Right ventricle myocardium inferior (tissue), 1 donor: ENCODE results near the gene AP3S1. TPM values are rescaled to one million over a fixed set of nuclear protein-coding genes. Genes with fewer than 3 reads are reported as not detected.
"Not testable (repeated sequence)": the region's sequence is repeated elsewhere in the genome, so short reads cannot be mapped to it uniquely, and the experiment has no call there.

Source experiments
- ATAC-seq: fragments of 200-7000 bp; cut with Tn5 transposase; one replicate; pipeline ENCODE4 v1.9.1; 2020; ENCODE audit warnings: mild to moderate bottlenecking, moderate library complexity
- DNase-seq: peaks from one replicate; pipeline ENCODE4 v3.0.0; 2021; ENCODE audit errors: missing footprints
- intact Hi-C: fragments of 100-400 bp; cut with DNase I; formaldehyde crosslinking; loops from one replicate; pipeline ENCODE4 v1.11.0; 2022
- total RNA-seq: library from RNA; stranded (reverse); fragmentation: NEBNext Ultra II Directional; extraction: Animal tissue kit (Norgen Biotek cat#: 25700); gene quantifications from one replicate; pipeline ENCODE4 v1.2.1, GENCODE V29; 2021
- donor health status: DM: no; HTN: yes; CAD: no; lungs with severe emphysema.

Gene AP3S1
- total RNA-seq, 1 donor from 2014 or later: 61.9 TPM

DNA sequence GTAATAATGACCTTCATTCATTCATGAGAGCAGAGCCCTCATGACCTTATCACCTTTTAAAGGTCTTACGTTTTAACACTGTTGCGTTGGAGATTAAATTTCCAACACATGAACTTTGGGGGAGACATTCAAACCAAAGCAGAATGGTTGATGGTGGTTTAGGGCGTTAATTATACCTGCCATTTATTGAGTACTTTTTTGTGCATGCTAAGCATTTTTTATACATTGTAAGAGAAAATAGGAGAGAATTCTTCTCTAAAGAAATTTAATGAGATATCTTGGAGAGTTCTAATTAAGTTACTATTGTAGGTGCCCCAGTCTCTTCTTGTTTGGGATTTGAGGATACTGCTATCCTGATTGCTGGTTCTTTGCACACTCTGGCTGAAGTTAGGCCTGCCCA lies 12.4 kb downstream of the AP3S1 start:
- ATAC-seq (no peak), DNase-seq (no peak)
- intact Hi-C loops: no loop called here

DNA sequence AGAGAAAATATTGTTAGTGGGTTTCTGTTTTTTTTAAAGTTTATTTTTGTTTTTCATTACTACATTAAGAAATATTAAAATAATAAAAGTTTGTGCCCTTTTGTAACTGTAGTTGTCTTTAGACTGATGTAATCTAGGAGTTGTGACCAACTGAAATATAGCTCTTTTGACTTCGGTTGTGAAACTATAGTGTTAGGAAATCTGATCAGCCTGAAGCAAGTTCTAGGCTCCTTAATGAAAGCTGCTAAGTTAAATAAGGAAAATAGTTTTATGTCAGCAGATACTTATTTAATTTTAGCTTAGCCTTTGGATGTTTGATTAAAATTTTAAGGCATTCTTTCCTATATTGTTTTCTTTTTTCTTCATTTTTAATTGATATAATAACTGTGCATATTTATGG lies 14.2 kb downstream of the AP3S1 start:
- intact Hi-C loops: no loop called here
- no peak for ATAC-seq
- no peak for DNase-seq

DNA sequence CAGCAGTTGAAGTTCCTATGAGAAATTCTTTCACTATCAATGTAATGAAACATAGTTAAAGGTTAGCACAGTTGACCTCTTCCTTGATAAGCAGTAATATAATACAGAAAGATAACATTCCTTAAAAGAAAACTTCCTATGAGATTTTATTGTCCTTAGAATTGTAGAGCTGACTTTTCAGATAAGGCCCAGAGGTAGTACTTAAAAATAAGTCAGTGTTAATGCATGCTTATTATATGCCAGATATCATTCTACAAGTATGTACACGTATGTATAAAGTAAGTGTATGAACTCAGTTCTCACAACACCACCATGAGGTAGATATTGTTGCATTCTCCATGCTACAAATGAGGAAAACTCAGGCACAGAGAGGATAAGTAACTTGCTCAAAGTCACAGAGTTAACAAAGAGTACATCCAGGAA lies 15.3 kb downstream of the AP3S1 start:
- DNase-seq (no peak), ATAC-seq (no peak)
- intact Hi-C loops: no loop called here

DNA sequence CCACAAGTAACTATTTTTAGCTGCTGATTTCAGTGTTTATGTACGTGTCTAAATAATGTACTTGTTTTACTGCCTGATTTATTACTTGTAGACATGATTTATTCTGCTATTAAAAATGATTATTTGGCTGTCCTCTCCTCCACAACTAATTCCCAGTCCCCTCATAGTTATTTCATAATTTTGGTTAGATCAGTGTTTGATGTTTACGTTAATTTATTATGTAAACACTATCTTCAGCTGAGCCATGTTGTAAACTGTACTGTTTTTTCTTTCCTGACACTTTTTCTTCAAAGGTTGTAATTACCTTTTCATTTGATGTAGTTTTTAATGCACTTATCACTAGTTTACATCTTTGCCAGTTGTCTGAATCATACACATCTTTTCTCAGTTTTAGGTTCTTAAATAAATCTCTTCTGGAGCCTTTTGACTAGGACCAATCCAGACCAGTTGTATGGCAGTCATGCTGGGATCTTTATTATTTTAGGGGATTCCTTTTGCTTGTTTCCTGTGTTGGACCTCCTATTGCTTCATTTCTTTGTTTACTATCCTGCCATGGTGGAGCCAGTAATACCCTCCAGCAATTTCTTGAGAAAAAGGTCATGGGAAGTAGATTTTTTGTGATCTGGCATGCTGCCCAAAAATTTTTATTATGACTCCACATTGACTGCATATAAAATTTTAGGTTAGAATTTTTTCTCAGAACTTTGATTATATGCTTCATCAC lies 16.1 kb downstream of the AP3S1 start:
- intact Hi-C loops: no loop called here
- DNase-seq (no peak), ATAC-seq (no peak)

DNA sequence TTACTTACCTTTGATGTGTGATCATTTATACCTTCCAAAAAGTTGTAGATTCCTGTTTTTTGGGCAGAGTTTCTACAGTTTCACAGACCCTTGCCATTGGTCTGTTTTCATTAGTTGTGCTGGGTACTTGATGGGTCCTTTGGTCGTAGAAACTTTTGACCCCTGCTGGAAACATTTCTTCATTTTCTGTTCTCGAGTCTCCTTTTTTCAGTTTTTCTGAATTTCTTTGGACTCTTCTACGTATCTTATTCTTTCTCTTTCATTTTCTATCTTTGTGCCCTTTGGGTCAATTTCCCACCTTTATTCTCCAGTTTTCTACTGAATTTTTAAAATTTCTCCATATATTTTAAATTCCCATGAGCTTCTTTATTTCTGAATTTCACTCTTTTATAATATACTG lies 16.7 kb downstream of the AP3S1 start:
- no peak for ATAC-seq
- DNase-seq: no peak
- intact Hi-C loops: no loop called here

DNA sequence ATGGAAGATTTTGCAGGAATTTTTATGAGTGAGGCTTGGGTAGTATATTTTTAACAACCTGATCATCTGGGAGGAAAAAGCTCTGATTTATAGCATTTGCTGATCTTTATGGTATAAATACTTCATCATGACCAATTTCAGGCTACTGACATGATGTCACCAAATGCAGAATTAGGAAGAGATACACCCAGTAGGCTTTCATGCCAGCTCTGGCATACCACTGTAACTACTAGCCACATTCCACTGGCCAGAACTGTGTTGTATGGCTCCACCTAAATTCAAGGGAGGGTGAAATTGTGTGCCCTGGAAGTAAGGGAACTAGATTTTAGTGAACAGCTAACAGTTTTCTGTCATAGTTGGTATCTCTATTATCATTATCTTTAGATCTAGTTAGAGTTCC lies 17.6 kb downstream of the AP3S1 start:
- no peak for ATAC-seq
- DNase-seq: no peak
- intact Hi-C loops: no loop called here

DNA sequence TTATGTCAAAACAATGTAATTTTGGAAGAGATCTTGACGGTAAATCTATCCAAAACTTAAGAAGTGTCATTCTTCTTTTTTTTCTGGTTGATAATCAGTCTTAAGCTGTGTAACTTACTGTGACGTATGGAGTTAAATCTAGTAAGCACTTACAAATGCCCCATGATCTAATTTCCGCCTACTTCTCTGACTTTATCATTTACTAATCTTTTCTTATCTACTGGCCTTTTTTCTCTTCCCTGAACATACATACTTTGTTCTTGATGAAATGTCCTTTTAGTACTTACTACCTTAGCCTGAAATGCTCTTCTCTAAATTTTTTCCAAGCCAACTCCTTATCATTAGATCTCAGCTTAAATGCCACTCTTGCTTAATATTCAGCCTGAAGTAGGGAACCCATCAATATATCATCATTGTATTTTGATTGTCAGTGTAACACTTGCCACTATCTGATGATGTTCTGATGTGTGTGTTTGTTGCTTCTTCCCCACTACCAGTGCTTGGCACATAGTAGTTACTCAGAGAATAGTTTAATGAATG lies 27.6 kb downstream of the AP3S1 start:
- ATAC-seq: no peak

DNA sequence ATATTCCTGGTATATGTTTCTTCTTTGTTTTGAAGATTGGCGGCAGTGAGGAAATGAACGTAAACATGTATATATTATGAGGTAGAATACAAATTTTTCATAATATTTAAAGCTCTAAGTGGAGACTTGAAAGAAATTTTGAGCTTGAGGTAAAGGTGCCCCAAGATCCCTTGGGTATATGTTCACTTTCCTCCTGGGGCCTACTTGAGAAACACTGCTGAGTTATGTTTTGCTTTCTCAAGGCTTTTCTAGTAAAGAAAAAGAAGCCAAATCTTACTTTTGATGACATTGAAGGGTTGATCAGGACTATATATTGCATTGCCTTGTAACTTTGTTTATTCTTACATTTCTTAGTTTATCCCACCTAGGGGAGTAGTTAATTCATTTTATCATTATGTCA lies 30.7 kb downstream of the AP3S1 start:
- ATAC-seq: no peak
- intact Hi-C loops: no loop called here
- no peak for DNase-seq

More for the DNA sequence above, 27.6 kb downstream of the AP3S1 start:
- DNase-seq: no peak
- intact Hi-C loops: no loop called here

DNA sequence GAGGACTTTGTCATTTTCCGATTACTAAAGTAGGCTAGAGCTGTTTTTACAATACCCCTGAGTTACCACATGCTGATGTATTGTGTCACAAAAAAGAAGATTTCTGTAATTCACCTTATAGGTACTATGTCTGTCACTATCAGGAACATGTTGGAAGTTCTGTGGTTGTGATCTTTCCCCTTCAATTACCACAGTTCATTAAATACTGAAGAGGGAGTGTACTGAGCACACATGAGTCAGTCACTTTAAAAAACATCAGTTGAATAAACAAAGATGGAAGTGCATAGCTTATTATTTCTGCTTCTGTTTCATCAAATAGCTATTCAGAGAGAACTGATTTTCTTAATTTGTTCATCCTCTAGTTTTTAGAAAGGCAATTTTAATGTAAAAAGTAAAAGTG lies 31.7 kb downstream of the AP3S1 start:
- DNase-seq (no peak), ATAC-seq (no peak)
- intact Hi-C loops: no loop called here

DNA sequence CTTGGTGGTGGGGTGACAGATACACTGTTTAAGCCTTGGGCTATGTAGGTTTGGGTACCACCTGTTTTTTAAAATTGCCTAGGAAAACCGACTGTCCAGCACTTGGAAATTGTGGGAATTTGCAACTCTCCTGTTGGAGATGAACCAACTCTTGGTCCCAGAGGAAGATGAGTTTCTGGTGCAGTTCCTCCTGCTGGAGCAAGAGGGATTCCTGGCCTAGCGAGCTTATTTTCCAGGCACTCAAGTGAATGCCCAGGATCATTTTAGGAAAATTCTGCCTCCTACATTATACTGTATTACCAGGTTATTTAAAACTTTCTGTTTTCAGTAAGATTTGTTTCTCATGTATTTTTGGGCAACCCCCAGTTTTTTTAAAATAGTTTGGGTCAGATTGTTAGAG lies 33.7 kb downstream of the AP3S1 start:
- ATAC-seq: peak; percentile 39

DNA sequence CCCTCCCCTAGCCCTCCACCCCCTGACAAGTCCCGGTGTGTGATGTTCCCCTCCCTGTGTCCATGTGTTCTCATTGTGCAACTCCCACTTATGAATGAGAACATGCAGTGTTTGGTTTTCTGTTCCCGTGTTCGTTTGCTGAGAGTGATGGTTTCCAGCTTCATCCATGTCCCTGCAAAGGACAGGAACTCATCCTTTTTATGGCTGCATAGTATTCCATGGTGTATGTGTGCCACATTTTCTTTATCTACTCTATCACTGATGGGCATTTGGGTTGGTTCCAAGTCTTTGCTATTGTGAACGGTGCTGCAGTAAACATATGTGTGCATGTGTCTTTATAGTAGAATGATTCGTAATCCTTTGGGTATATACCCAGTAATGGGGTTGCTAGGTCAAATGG lies 35.6 kb downstream of the AP3S1 start:
- DNase-seq, intact Hi-C loops, ATAC-seq: not testable (repeated sequence)

More for the DNA sequence above, 33.7 kb downstream of the AP3S1 start:
- DNase-seq: no peak
- intact Hi-C loops: no loop called here

DNA sequence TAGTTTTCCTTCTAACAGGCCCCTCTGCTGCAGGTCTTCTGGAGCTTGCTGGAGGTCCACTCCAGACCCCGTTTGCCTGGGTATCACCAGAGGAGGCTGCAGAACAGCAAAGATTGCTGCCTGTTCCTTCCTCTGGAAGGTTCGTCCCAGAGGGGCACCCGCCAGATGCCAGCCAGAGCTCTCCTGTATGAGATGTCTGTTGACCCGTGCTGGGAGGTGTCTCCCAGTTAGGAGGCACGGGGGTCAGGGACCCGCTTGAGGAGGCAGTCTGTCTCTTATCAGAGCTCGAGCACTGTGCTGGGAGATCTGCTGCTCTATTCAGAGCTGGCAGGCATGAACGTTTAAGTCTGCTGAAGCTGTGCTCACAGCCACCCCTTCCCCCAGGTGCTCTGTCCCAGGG lies 40.7 kb downstream of the AP3S1 start:
- ATAC-seq, DNase-seq: not testable (repeated sequence)
- intact Hi-C loops: loop anchor here (10.0 kb wide), 1 partner anchor 182 kb away; no protein-coding TSS in a partner anchor

DNA sequence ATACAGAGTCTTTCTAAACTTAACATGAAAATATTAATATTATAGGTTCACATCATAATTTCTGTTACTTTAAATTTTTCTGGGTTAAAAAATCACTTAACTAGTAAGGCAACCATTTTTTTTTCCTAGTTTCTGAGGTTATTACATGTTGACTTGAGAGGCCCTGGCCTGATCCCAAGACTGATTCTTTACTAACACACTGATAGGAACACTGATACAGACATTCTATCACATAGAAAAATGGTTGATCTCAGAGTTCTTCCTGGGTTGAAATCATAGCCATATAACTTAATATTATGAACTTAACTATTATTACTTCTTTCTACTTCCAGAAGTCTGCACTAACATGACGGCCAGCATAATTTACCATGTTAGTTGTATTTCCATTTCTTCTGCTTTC lies 43.0 kb downstream of the AP3S1 start:
- intact Hi-C loops: loop anchor here (10.0 kb wide), 1 partner anchor 180 kb away; no protein-coding TSS in a partner anchor

DNA sequence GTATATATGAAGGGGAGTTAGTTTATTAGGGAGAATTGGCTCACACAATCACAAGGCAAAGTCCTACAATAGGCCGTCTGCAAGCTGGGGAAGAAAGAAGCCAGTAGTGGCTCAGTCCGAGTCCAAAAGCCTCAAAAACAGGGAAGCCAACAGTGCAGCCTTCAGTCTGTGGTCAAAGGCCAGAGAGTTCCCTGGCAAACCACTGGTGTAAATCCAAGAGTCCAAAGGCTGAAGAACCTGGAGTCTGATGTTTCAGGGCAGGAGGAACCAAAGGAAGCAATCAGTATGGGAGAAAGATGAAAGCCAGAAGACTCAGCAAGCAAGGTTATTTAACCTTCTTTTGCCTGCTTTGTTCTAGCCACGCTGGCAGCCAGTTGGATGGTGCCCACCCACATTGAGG lies 43.5 kb downstream of the AP3S1 start:
- ATAC-seq, DNase-seq: not testable (repeated sequence)
- intact Hi-C loops: loop anchor here (10.0 kb wide), 1 partner anchor 180 kb away; no protein-coding TSS in a partner anchor

More for the DNA sequence above, 43.0 kb downstream of the AP3S1 start:
- DNase-seq (no peak), ATAC-seq (no peak)

DNA sequence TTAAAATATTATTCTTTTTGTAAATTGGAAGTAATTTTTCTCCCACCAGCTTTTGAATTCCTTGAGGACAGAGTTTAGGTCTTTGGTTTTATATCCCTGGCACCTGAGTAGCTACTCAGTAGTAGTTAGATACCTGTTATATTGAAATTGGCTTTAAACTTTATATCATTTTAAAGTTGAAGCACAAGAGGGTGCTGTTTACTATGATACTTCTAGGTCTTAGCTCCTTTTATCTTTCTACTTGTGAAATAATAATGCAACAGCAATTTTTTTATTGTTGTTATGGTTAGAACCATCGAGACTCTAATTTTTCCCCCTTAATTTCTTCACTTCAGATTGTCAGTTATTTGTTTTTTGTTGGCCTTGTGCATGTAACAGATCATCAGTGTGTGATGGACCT lies 46.3 kb downstream of the AP3S1 start:
- DNase-seq: no peak
- ATAC-seq: no peak
- intact Hi-C loops: loop anchor here (10.0 kb wide), 1 partner anchor 177 kb away; no protein-coding TSS in a partner anchor

DNA sequence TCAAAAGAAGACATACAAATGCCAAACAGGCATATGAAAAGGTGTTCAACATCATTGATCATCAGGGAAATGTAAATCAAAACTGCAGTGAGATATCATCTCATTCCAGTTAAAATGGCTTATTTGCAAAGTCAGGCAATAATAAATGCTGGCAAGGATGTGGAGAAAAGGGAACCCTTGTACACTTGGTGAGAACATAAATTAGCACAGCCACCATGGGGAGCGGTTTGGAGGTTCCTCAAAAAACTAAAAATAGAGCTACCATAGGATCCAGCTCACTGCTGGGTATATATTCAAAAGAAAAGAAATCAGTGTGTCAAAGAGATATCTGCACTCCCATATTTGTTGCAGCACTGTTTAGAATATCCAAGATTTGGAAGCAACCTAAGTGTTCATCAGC lies 50.3 kb downstream of the AP3S1 start:
- no peak for DNase-seq
- ATAC-seq: no peak
- intact Hi-C loops: loop anchor here (10.0 kb wide), 1 partner anchor 143 kb away; the partner anchor contains the start of gene ARL14EPL

DNA sequence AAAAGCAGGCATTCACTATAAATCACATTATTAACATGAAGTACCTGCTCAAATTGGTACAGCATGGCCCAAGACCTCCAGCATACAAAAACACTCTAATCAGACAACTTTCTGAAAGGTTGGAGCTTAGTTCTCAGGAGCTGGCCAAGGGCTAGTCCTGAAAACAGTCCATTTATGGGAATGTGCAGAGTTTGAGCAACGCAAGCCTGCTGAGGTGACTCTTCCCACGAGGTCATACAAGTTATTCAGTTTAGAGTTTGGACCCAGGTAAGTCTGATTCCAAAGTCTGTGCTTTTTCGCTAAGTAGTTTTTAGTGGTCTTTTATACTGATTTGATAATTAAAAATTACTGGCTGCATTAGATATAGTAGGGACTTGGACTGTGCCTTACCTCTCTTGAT lies 52.6 kb downstream of the AP3S1 start:
- intact Hi-C loops: loop anchor here (10.0 kb wide), 1 partner anchor 140 kb away; the partner anchor contains the start of gene ARL14EPL
- ATAC-seq (no peak), DNase-seq (no peak)

DNA sequence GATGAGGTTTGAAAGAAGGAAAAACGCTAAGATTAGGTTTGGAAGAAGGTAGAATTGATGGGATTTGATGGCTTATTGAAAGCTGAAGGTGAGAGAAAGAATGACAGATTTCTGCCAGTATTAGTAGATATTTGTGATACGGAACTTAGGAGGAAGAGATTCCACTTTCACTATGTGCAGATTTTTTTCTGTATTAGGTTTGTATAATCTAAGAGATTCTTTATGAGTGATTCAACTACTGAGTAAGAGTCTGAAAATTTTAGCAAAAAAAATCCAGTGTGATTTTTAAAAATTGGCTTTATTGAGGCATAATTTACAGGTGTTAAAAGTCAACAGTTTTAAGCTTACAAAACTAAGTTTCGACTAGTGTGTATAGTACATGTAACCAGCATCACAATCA lies 54.1 kb downstream of the AP3S1 start:
- ATAC-seq (no peak), DNase-seq (no peak)
- intact Hi-C loops: loop anchor here (10.0 kb wide), 1 partner anchor 139 kb away; the partner anchor contains the start of gene ARL14EPL

DNA sequence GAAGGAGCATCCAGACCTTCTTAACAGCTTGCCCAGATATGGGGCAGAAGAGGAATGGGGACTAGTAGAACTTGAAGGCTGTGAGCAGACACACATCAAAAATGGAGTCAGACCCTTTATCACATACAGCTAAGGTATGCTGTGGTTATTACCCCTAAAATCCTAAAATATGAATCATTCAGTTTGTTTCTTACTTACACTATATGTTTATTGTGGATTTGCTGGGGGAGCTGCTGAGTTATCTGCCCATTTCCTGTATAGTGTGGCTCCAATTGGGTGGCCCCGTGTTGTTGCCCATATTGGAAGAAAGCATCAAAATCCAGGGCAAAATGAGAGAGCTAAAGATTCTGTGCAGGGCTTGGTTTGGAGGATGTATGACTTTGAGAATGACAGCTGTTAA lies 56.9 kb downstream of the AP3S1 start:
- DNase-seq (no peak), ATAC-seq (no peak)
- intact Hi-C loops: loop anchor here (10.0 kb wide), 1 partner anchor 136 kb away; the partner anchor contains the start of gene ARL14EPL

DNA sequence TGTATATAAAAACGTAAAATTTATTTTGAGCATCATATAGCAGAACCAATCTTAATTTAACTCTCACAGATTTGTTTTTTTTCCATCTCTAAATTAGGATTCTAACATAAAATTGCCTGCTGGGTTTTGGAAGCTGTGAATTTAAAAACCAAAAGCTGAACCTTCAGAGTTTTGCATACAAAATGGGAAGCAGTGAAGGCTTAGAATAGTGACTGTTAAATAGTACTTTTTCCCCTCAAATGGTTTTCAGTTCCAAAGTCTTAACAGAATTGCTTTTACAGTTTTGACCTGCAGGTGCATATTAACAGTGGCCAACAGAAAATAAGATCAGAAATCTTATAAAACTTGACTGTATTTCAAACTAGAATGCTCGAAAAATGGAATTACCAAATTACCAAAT lies 65.4 kb downstream of the AP3S1 start:
- intact Hi-C loops: no loop called here
- DNase-seq: no peak
- ATAC-seq: no peak
